MM.1S (cell line): ENCODE data around the gene ZBED5.

ENCODE experiments used
- DNase-seq: peaks from one replicate; pipeline ENCODE4 v3.0.0-alpha.2; 2015
- H2AFZ ChIP-seq: fragments of 300-600 bp; sonication (generic); 2 replicates; pipeline ENCODE4 v1.6.0; 2016; ENCODE audit warnings: antibody characterized with exemption, low read length
- H3F3A ChIP-seq: fragments of 300-600 bp; sonication (generic); 2 replicates; pipeline ENCODE4 v1.6.1; 2016; ENCODE audit warnings: mild to moderate bottlenecking, antibody characterized with exemption, low read length, moderate library complexity, mixed read lengths; ENCODE audit not compliant: insufficient read depth
- H3K27ac ChIP-seq: fragments of 300-600 bp; sonication (generic); 2 replicates; pipeline ENCODE4 v1.5.1; 2016; ENCODE audit warnings: mild to moderate bottlenecking, low read length
- H3K27me3 ChIP-seq: fragments of 300-600 bp; sonication (generic); replicated peaks from 2 replicates; pipeline ENCODE4 v1.6.0; 2016; ENCODE audit warnings: low read length; ENCODE audit not compliant: insufficient read depth
- H3K36me3 ChIP-seq: fragments of 300-600 bp; sonication (generic); replicated peaks from 2 replicates; pipeline ENCODE4 v1.6.1; 2016; ENCODE audit warnings: mild to moderate bottlenecking, low read length, mixed read lengths; ENCODE audit not compliant: insufficient read depth
- H3K4me1 ChIP-seq: fragments of 300-600 bp; sonication (generic); 2 replicates; pipeline ENCODE4 v1.6.1; 2016; ENCODE audit warnings: low read length, mixed read lengths
- H3K4me2 ChIP-seq: fragments of 300-600 bp; sonication (generic); 2 replicates; pipeline ENCODE4 v1.6.0; 2016; ENCODE audit warnings: low read depth, low read length
- H3K4me3 ChIP-seq: fragments of 300-600 bp; sonication (generic); 2 replicates; pipeline ENCODE4 v1.5.1; 2016; ENCODE audit warnings: low read length, mixed read lengths
- H3K79me2 ChIP-seq: fragments of 300-600 bp; sonication (generic); 2 replicates; pipeline ENCODE4 v1.6.1; 2016; ENCODE audit warnings: mixed run types, low read length, mixed read lengths
- H3K9ac ChIP-seq: fragments of 300-600 bp; sonication (generic); 2 replicates; pipeline ENCODE4 v1.6.1; 2016; ENCODE audit warnings: low read length, mixed read lengths
- H3K9me2 ChIP-seq: fragments of 300-600 bp; sonication (generic); replicated peaks from 2 replicates; pipeline ENCODE4 v1.6.1; 2016; ENCODE audit warnings: mild to moderate bottlenecking, low read length, mixed read lengths; ENCODE audit not compliant: insufficient read depth
- H3K9me3 ChIP-seq: fragments of 300-600 bp; sonication (generic); replicated peaks from 2 replicates; pipeline ENCODE4 v1.6.1; 2016; ENCODE audit warnings: mild to moderate bottlenecking, low read length, mixed read lengths; ENCODE audit not compliant: insufficient read depth
- H4K20me1 ChIP-seq: fragments of 300-600 bp; sonication (generic); 2 replicates; pipeline ENCODE4 v1.6.1; 2016; ENCODE audit warnings: mild to moderate bottlenecking, low read length, moderate library complexity, mixed read lengths; ENCODE audit not compliant: insufficient read depth
- EZH2 ChIP-seq: fragments of 300-600 bp; sonication (generic); optimal IDR thresholded peaks from 2 replicates; pipeline ENCODE3; 2017; ENCODE audit warnings: low read depth, mild to moderate bottlenecking, antibody characterized with exemption, low read length, mixed read lengths
- EZH2phosphoT487 ChIP-seq: fragments of 300-600 bp; sonication (generic); IDR thresholded peaks from 2 replicates; pipeline ENCODE4 v1.6.1; 2018; ENCODE audit warnings: antibody characterized with exemption, low read length
- TF ChIP-seq, protein P1 (sequence below): fragments of 300-600 bp; sonication (generic); IDR thresholded peaks from 2 replicates; pipeline ENCODE4 v1.5.1; 2016; ENCODE audit warnings: antibody characterized with exemption, low read length, mixed read lengths

ZBED5 gene

DNA sequence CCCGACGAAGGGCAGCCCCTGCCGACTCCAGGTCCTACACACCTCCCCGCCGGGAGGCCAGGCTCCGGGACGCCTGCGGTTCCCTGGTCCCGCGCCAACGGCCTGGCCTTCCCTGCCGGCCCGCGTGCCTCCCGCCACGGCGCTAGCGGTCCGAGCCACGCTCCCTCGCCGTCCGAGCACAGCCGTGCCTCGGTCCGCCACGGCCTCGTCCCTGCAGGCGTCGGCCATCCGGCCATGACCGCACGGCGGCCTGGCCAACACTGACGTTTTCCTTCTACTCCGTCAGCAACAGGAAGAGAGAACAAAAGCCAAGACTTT lies 49.7 kb downstream of the ZBED5 start:
- Histone ChIP-seq H3K27ac (peak overlapping the region; percentile 93), H3K4me3 (peak overlapping the region; percentile 96), H3K9me3 (no peaks in the 10 kb centered on the region), H2AFZ (peak overlapping the region; percentile 62), H4K20me1 (no peaks in the 10 kb centered on the region; the same call in 1 of the 2 replicates), H3K36me3 (peaks cover 33% of the 10 kb centered on the region), H3K4me1 (peaks cover 19% of the 10 kb centered on the region), H3K9me2 (no peaks in the 10 kb centered on the region), H3K27me3 (no peaks in the 10 kb centered on the region), H3K9ac (peak overlapping the region; percentile 97), H3K79me2 (peaks cover 52% of the 10 kb centered on the region), H3K4me2 (peak overlapping the region; percentile 84; the same call in 1 of the 2 replicates), H3F3A (peaks cover 23% of the 10 kb centered on the region)
- TF ChIP-seq, protein P1, sequence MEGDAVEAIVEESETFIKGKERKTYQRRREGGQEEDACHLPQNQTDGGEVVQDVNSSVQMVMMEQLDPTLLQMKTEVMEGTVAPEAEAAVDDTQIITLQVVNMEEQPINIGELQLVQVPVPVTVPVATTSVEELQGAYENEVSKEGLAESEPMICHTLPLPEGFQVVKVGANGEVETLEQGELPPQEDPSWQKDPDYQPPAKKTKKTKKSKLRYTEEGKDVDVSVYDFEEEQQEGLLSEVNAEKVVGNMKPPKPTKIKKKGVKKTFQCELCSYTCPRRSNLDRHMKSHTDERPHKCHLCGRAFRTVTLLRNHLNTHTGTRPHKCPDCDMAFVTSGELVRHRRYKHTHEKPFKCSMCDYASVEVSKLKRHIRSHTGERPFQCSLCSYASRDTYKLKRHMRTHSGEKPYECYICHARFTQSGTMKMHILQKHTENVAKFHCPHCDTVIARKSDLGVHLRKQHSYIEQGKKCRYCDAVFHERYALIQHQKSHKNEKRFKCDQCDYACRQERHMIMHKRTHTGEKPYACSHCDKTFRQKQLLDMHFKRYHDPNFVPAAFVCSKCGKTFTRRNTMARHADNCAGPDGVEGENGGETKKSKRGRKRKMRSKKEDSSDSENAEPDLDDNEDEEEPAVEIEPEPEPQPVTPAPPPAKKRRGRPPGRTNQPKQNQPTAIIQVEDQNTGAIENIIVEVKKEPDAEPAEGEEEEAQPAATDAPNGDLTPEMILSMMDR = no peak
- no peak for TF ChIP-seq EZH2phosphoT487
- no peak for TF ChIP-seq EZH2
- DNase-seq = no peak

DNA sequence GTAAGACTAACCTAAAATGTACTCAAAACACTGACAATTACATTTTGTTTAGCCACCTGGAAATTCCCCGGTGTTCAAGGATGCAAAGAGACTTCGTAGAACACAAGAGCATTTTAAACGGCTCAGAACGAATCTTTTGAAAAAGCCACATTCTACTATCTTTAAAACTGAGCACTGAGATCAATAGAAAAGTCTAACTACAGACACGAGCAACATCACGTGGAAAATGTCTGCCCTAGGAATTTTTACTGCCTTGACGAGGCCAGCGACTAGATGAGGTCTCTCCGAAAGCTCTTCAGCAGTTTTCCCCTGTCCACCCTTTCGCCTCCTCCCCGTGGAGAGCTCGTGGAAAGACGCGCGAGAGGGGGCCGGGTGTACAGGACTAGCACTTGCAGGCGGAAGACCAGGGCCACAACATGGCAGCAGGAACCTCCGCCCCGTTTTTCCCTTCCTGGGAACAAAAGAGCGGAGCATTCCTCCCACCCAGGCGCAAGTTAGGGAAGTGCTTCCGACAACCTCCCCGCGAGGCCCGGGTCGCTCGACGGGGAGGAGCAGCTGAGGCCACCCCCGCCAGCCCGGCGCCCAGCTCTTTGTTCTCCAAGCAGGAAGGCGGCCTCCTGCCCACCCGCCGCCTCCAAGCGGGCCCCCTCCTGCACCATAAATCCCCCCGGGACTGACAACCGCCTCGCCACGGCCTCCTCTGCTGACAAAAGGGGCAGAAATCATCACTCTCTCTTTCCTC lies 50.2 kb downstream of the ZBED5 start:
- Histone ChIP-seq H3K27me3 (no peaks in the 10 kb centered on the region), H3K27ac (peak overlapping the region; percentile 93), H3K4me1 (peaks cover 19% of the 10 kb centered on the region), H3K4me3 (peak overlapping the region; percentile 96), H3K9me2 (no peaks in the 10 kb centered on the region), H2AFZ (peak overlapping the region; percentile 62; the same call in 1 of the 2 replicates), H3K9me3 (no peaks in the 10 kb centered on the region), H3F3A (peaks cover 23% of the 10 kb centered on the region), H3K9ac (peak overlapping the region; percentile 97), H3K79me2 (peaks cover 53% of the 10 kb centered on the region), H4K20me1 (no peaks in the 10 kb centered on the region; the same call in 1 of the 2 replicates), H3K4me2 (peak overlapping the region; percentile 84), H3K36me3 (peaks cover 36% of the 10 kb centered on the region)
- no peak for TF ChIP-seq EZH2
- TF ChIP-seq, protein P1 = no peak
- no peak for TF ChIP-seq EZH2phosphoT487
- peak; percentile 27 for DNase-seq

DNA sequence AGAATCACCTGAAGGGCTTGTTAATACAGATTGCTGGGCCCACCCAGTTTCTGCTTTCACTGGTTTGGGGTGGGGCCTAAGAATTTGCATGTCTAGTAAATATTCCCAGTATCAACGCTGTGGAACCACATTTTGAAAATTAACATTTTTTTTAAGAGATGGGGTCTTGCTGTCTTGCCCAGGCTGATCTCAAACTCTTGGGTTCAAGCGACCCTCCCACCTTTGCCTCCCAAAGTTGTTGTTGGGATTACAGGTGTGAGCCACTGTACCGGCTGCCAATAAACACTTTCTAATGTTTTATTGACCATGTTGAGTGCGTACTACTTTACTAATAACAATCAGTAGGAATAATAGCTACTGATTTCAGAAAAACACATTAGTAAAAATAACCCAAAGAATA lies 51.6 kb downstream of the ZBED5 start:
- Histone ChIP-seq H4K20me1 (no peaks in the 10 kb centered on the region; the same call in 1 of the 2 replicates), H3K4me2 (peak overlapping the region; percentile 84; the same call in 1 of the 2 replicates), H3F3A (peaks cover 27% of the 10 kb centered on the region), H3K27me3 (no peaks in the 10 kb centered on the region), H3K4me3 (no peak overlapping the region), H3K9me2 (no peaks in the 10 kb centered on the region), H2AFZ (no peak overlapping the region), H3K9ac (no peak overlapping the region), H3K9me3 (no peaks in the 10 kb centered on the region), H3K27ac (no peak overlapping the region), H3K36me3 (peaks cover 43% of the 10 kb centered on the region), H3K79me2 (peaks cover 53% of the 10 kb centered on the region), H3K4me1 (peaks cover 19% of the 10 kb centered on the region)
- TF ChIP-seq EZH2 (no peak), EZH2phosphoT487 (no peak)
- TF ChIP-seq, protein P1 = no peak
- DNase-seq = no peak
